K562 (cell line): Measurements from ENCODE around the gene TTLL8. TPM values are rescaled to one million over a fixed set of nuclear protein-coding genes. Genes with fewer than 3 reads are reported as not detected.

Experiments
- ATAC-seq: fragments of 200-7000 bp; cut with Tn5 transposase; 3 replicates; pipeline ENCODE4 v1.9.1; 2020; ENCODE audit warnings: moderate library complexity
- BruUV-seq: library from RNA; stranded (reverse); fragments of 400-500 nt; replicated peaks from 2 replicates; lab custom pipeline; 2021; lab: Mats Ljungman, UMichigan
- CTCF ChIA-PET: fragments of 300-600 bp; formaldehyde crosslinking; extraction: SDS; loops from one replicate; lab custom pipeline; 2021; ENCODE audit warnings: low intra/inter-chr PET ratio; lab: Yijun Ruan, JAX
- POLR2A ChIA-PET: fragments of 300-600, 350-650 bp; sonication (Branson Sonifier 250); formaldehyde crosslinking; extraction: SDS; loops from one replicate; lab custom pipeline; 2021; ENCODE audit warnings: antibody characterized with exemption, inconsistent platforms; lab: Yijun Ruan, JAX
- DNase-seq, 4 experiments: peaks; one replicate each; pipeline versions ENCODE4 v3.0.0 to v3.0.0-alpha.2; 2011 to 2018; ENCODE audit warnings: low spot score in 3 of 4, mixed read lengths in 3 of 4; ENCODE audit errors: extremely low read depth in 1 of 4
- FAIRE-seq: peaks from 2 replicates; lab custom pipeline; 2011; peaks lifted over from hg19 to GRCh38; lab: Jason Lieb, UNC
- H2AFZ ChIP-seq: 2 replicates; pipeline ENCODE4 v1.6.0; 2011; ENCODE audit warnings: low read depth, low read length, control low read depth, inconsistent platforms
- H3K27ac ChIP-seq: fragments of 200-600 bp; 3 replicates; pipeline ENCODE4 v1.8.0; 2011; ENCODE audit warnings: low read depth, mild to moderate bottlenecking, control low read depth, inconsistent platforms, low read length, moderate library complexity, mixed read lengths; ENCODE audit errors: extremely low read depth
- H3K27me3 ChIP-seq, 2 experiments: fragments of 300-600 bp in 1 of 2; 2 replicates in 1 of 2; 3 replicates in 1 of 2; pipeline versions ENCODE4 v1.6.0 to v1.8.0; 2011; ENCODE audit warnings: inconsistent platforms in 2 of 2, low read length in 2 of 2, mild to moderate bottlenecking in 1 of 2, mixed read lengths in 1 of 2, moderate library complexity in 1 of 2; ENCODE audit not compliant: control insufficient read depth in 2 of 2, insufficient read depth in 2 of 2
- H3K36me3 ChIP-seq: fragments of 300-600 bp; 3 replicates; pipeline ENCODE4 v1.8.0; 2011; ENCODE audit warnings: mild to moderate bottlenecking, low read length, inconsistent platforms; ENCODE audit not compliant: control insufficient read depth, insufficient read depth
- H3K4me1 ChIP-seq, 2 experiments: fragments of 200-600 bp in 1 of 2; replicated peaks in 1 of 2; 2 replicates in 1 of 2; 3 replicates in 1 of 2; pipeline versions ENCODE4 v1.5.1 to v1.8.0; 2011; ENCODE audit warnings: inconsistent platforms in 2 of 2, low read length in 2 of 2, mild to moderate bottlenecking in 1 of 2, mixed read lengths in 1 of 2, moderate library complexity in 1 of 2; ENCODE audit not compliant: control insufficient read depth in 2 of 2, insufficient read depth in 2 of 2
- H3K4me2 ChIP-seq: 2 replicates; pipeline ENCODE4 v1.6.1; 2011; ENCODE audit warnings: low read length, control low read depth, inconsistent platforms, mixed read lengths; ENCODE audit not compliant: insufficient read depth
- H3K4me3 ChIP-seq: fragments of 200-600 bp; sonication (generic), shearing (Covaris generic); 2 replicates; pipeline ENCODE4 v1.5.1; 2016; ENCODE audit warnings: control low read depth, inconsistent platforms
- H3K79me2 ChIP-seq: fragments of 200-600 bp; 3 replicates; pipeline ENCODE4 v1.8.0; 2011; ENCODE audit warnings: low read length, inconsistent platforms; ENCODE audit not compliant: control insufficient read depth, insufficient read depth
- H3K9ac ChIP-seq, 2 experiments: 2 replicates each; pipeline versions ENCODE4 v1.6.0 to v1.6.1; 2011; ENCODE audit warnings: low read depth in 2 of 2, low read length in 2 of 2, control low read depth in 1 of 2, inconsistent platforms in 1 of 2, mild to moderate bottlenecking in 1 of 2, mixed read lengths in 1 of 2; ENCODE audit not compliant: insufficient read depth in 1 of 2
- H3K9me1 ChIP-seq: one replicate; pipeline ENCODE4 v1.6.0; 2011; ENCODE audit warnings: inconsistent platforms, mild to moderate bottlenecking, low read length, moderate library complexity; ENCODE audit not compliant: control insufficient read depth, insufficient read depth
- H3K9me3 ChIP-seq: replicated peaks from 2 replicates; pipeline ENCODE4 v1.5.1; 2011; ENCODE audit warnings: low read depth, low read length, inconsistent platforms; ENCODE audit not compliant: control insufficient read depth, insufficient read depth
- H4K20me1 ChIP-seq: replicated peaks from 2 replicates; pipeline ENCODE4 v1.6.1; 2011; ENCODE audit warnings: low read length, inconsistent platforms, mixed read lengths; ENCODE audit not compliant: control insufficient read depth, insufficient read depth
- ARHGAP35 ChIP-seq: fragments of 450-650 bp; IDR thresholded peaks from 2 replicates; pipeline ENCODE4 v1.6.1; 2018; ENCODE audit not compliant: partially characterized antibody
- FIP1L1 ChIP-seq: fragments of 200-400 bp; formaldehyde crosslinking; IDR thresholded peaks from 2 replicates; pipeline ENCODE4 v1.6.1; 2018; ENCODE audit warnings: mild to moderate bottlenecking, low read depth, low read length; ENCODE audit not compliant: poor library complexity, severe bottlenecking
- HINFP ChIP-seq: fragments of 450-650 bp; conservative IDR thresholded peaks from 2 replicates; pipeline ENCODE4 v1.6.1; 2016; ENCODE audit warnings: missing genetic modification characterization, low read depth, mild to moderate bottlenecking, control low read depth, missing compliant biosample characterization
- POLR2A ChIP-seq: fragments of 450-650 bp; conservative IDR thresholded peaks from 2 replicates; pipeline ENCODE4 v1.6.1; 2016
- POLR2AphosphoS5 ChIP-seq: IDR thresholded peaks from 2 replicates; pipeline ENCODE4 v1.6.1; 2011; ENCODE audit warnings: mild to moderate bottlenecking, low read depth, low read length, moderate library complexity; ENCODE audit not compliant: control insufficient read depth, insufficient read depth
- PRDM10 ChIP-seq: fragments of 450-650 bp; IDR thresholded peaks from 2 replicates; pipeline ENCODE4 v1.6.1; 2018; ENCODE audit not compliant: partially characterized antibody
- RBM39 ChIP-seq: fragments of 200-400 bp; formaldehyde crosslinking; optimal IDR thresholded peaks from 2 replicates; pipeline ENCODE3; 2018; ENCODE audit warnings: low read depth, low read length
- VEZF1 ChIP-seq: fragments of 200-800 bp; sonication (Bioruptor generic); IDR thresholded peaks from 2 replicates; pipeline ENCODE4 v1.6.1; 2017; ENCODE audit warnings: missing genetic modification characterization, missing compliant biosample characterization
- WGBS: fragments of 100-300 bp; shearing (Covaris generic); methylation state at CpG from one replicate; pipeline ENCODE4 v1.1.6; 2016; ENCODE audit warnings: low coverage, mixed read lengths; ENCODE audit not compliant: insufficient coverage; ENCODE audit errors: missing lambda C conversion rate; 5-methylcytosine and 5-hydroxymethylcytosine counted together
- in situ Hi-C: fragments of 300-500 bp; cut with MboI; formaldehyde crosslinking; loops from 4 replicates; pipeline ENCODE4 v1.15.0; 2018; ENCODE audit warnings: inconsistent platforms, mixed read lengths
- intact Hi-C: fragments of 100-400 bp; cut with micrococcal nuclease; formaldehyde crosslinking; loops from 2 replicates; pipeline ENCODE4 v1.14.2; 2022
- polyA plus RNA-seq, 8 experiments: library from polyadenylated mRNA; depleted of rRNA in 4 of 8; stranded (reverse) in 5 of 8; unstranded in 3 of 8; fragments of >200 nt; fragmentation: Nextera tagmentation in 2 of 8; fragmentation: Illumina TruSeq in 1 of 8; extraction: Ambion mirVana in 2 of 8; extraction: Trizol in 1 of 8; gene quantifications; 2 replicates each; pipeline versions ENCODE4 v1.2.1 to v1.2.3, GENCODE V29; 2011 to 2014; ENCODE audit warnings: inconsistent platforms in 1 of 8, missing spikeins in 1 of 8
- total RNA-seq, 7 experiments: library from RNA; depleted of rRNA in 6 of 7; stranded (reverse); fragments of >200 nt in 6 of 7; fragmentation: Illumina TruSeq in 2 of 7; extraction: Trizol in 2 of 7; gene quantifications; 2 replicates each; pipeline versions ENCODE4 v1.2.1 to v1.2.3, GENCODE V29; 2011 to 2021; ENCODE audit warnings: low replicate concordance in 1 of 7

The TTLL8 gene
- total and polyA plus RNA-seq, 9 of the 15 experiments (the other 6 are each of a cell fraction or from before 2014, with no cell fraction given) = not detected

- BruUV-seq = TSS peak; percentile 71
- ATAC-seq = peak; percentile 78
- Histone ChIP-seq H3K27me3 (no peaks in the 10 kb centered on the region; a peak in 1 of 5 replicates), H3K9me3 (no peaks in the 10 kb centered on the region), H3K4me1 (peaks cover 21 to 79% of the 10 kb centered on the region in 2 experiments), H3K36me3 (no peaks in the 10 kb centered on the region), H3K4me2 (peak overlapping the region; percentile 70; the same call in 1 of the 2 replicates), H3K9ac (peak overlapping the region; percentile 77 to 94), H4K20me1 (no peaks in the 10 kb centered on the region), H3K4me3 (peak overlapping the region; percentile 40), H3K9me1 (peaks cover 4% of the 10 kb centered on the region), H3K27ac (peak overlapping the region; percentile 90), H2AFZ (peak overlapping the region; percentile 70), H3K79me2 (peaks cover 5% of the 10 kb centered on the region; the same call in 2 of the 3 replicates)
- peak; percentile 78 to 87 (median 82) for DNase-seq
- intact Hi-C loops = loop anchor here (5.0 kb wide), 1 partner anchor 39 kb away; no protein-coding TSS in a partner anchor
- ChIA-PET POLR2A (interaction anchor here (1.2 to 2.0 kb wide), 3 partner anchors 9 to 12 kb away, joined by 4 to 9 read pairs (median 5); no protein-coding TSS in a partner anchor), CTCF (no interaction called here)
- WGBS = 2% methylated on average over 12 of the region's 81 CpGs
- FAIRE-seq = no peak
- in situ Hi-C loops = no loop called here
- TF ChIP-seq POLR2AphosphoS5 (peak; percentile 1; the same call in 1 of the 2 replicates), RBM39 (no peak), POLR2A (peak; percentile 55), FIP1L1 (peak; percentile 22), VEZF1 (CRISPR knock-in tag) (peak; percentile 54), PRDM10 (peak; percentile 18), HINFP (tag) (0 out of 2 replicates have a peak, but pooled peaks have one; percentile 38), ARHGAP35 (no peak)
Observed at GRCh38 chr22:49971232-49972162, 86.6 kb downstream of the TTLL8 start.
